Naive thymus-derived CD8-positive, alpha-beta T cell (primary cell): ENCODE data around the gene SLC13A3. TPM values are rescaled to one million over a fixed set of nuclear protein-coding genes. Genes with fewer than 3 reads are reported as not detected.

ENCODE experiments used
- ATAC-seq, 2 donors: fragments of 150-1000 bp; cut with Tn5 transposase in 1 of 2; sonication (Bioruptor Pico), chemical (Tn5 transposase) in 1 of 2; 1 replicate in 1 of 2; 2 replicates in 1 of 2; pipeline ENCODE4 v1.10.0; 2021; ENCODE audit warnings: mild to moderate bottlenecking in 2 of 2, moderate library complexity in 2 of 2
- POLR2A ChIA-PET: fragments of 350-600 bp; sonication (Branson Sonifier 250); formaldehyde crosslinking; loops from one replicate; lab custom pipeline; 2021; ENCODE audit warnings: antibody characterized with exemption; lab: Charles Lee
- DNase-seq, 10 donors: peaks; one replicate each; pipeline versions ENCODE4 v3.0.0 to v3.0.0-alpha.2; 2020 to 2022
- H3K27ac Mint-ChIP-seq, 10 donors: one replicate each; pipeline ENCODE4 v1.8.0; 2020 to 2022; ENCODE audit warnings: mild to moderate bottlenecking in 10 of 10, mixed read lengths in 10 of 10, moderate library complexity in 4 of 10, inconsistent platforms in 1 of 10
- H3K27me3 Mint-ChIP-seq, 5 donors: one replicate each; pipeline ENCODE4 v1.8.0; 2021 to 2022; ENCODE audit warnings: mixed read lengths in 5 of 5
- H3K36me3 Mint-ChIP-seq, 3 donors: one replicate each; pipeline ENCODE4 v1.8.0; 2020 to 2022; ENCODE audit warnings: mixed read lengths in 3 of 3, mild to moderate bottlenecking in 2 of 3, inconsistent platforms in 1 of 3
- H3K4me1 Mint-ChIP-seq, 4 donors: one replicate each; pipeline ENCODE4 v1.8.0; 2021 to 2022; ENCODE audit warnings: mixed read lengths in 4 of 4
- H3K4me3 Mint-ChIP-seq, 10 donors: one replicate each; pipeline ENCODE4 v1.8.0; 2020 to 2022; ENCODE audit warnings: mild to moderate bottlenecking in 10 of 10, mixed read lengths in 10 of 10, moderate library complexity in 6 of 10, inconsistent platforms in 1 of 10
- H3K9me3 Mint-ChIP-seq, 9 donors: one replicate each; pipeline ENCODE4 v1.8.0; 2020 to 2022; ENCODE audit warnings: mixed read lengths in 9 of 9, mild to moderate bottlenecking in 3 of 9, inconsistent platforms in 1 of 9, moderate library complexity in 1 of 9
- polyA plus RNA-seq, 3 donors: library from polyadenylated mRNA; unstranded; fragments of 300-500 nt; fragmentation: Illumina TruSeq; gene quantifications; one replicate each; pipeline ENCODE4 v1.2.3, GENCODE V29; 2021
- total RNA-seq, 8 experiments: library from RNA in 2 of 8; stranded (reverse) in 2 of 8; gene quantifications; one replicate each; pipeline ENCODE4 v1.2.3 and lab custom pipeline; 2021 to 2026

The SLC13A3 gene
- total and polyA plus RNA-seq, 5 experiments from 2014 or later = 0.31 TPM; not detected in 4

DNA sequence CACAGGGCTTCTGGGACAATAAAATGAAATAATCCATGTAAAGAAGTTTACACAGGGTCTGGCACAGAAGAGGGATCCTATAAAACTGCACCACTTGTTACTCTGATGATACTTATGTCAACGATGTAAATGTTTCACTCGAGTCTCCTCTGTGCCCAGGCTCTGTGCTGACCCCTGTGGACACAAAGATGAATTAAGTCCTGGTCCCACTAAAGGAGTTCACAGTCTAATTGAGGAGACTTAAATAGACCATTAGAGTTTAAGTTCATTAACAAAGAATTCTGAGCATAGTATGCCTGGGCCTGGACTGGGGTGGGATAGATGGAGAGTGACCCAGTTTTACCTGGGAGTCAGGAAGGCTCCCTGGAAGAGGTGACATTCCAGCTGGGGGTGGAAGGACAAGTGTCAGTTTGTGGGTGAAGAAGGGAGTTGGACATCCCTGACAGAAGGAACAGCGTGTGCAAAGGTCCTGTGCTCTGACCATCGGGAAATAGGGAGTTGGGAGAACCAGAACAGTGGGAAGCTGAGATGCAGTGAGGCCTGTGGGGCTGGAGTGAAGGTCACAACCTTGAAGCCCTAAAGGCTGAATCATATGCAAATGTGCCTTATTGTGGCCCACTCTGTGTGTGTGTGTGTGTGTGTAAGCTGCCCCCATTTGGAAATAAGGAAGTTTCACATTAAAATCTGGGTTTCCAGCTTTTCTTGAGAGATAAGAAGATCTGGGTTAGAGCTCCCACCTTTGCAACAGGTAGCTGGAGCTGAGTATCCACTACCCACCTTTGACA is 101.9 kb downstream of the SLC13A3 start:
- ATAC-seq (no peak), DNase-seq (no peak)
- Mint-ChIP-seq H3K27me3 (peaks cover 0 to 6% (median 0%) of the 10 kb centered on the region in 5 donors), H3K27ac (no peak overlapping the region), H3K36me3 (no peaks in the 10 kb centered on the region), H3K4me3 (no peak overlapping the region), H3K4me1 (peaks cover 10 to 39% (median 18%) of the 10 kb centered on the region in 4 donors), H3K9me3 (no peaks in the 10 kb centered on the region)
- POLR2A ChIA-PET = no interaction called here

DNA sequence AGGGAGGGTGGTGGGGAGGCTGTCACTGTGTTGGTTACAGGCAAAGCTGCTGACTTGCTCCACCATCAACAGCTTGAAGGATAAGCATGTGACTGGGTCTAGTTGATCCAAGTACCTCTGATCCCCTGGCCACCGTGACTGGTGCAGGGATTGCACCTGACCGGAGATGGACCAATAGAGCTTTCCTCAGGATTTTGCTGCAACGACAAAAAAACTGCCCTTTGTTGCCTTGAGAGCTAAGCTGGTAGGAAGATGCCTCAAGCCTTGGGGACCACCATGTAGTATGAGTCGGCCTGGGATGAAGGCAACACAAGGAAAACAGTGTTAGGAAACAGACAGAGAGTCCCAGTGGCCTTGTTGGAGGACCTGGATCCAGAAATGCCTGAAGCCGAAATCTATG is 102.6 kb downstream of the SLC13A3 start:
- peaks cover 10 to 39% (median 18%) of the 10 kb centered on the region in 4 donors for H3K4me1 Mint-ChIP-seq
- no peak for ATAC-seq

DNA sequence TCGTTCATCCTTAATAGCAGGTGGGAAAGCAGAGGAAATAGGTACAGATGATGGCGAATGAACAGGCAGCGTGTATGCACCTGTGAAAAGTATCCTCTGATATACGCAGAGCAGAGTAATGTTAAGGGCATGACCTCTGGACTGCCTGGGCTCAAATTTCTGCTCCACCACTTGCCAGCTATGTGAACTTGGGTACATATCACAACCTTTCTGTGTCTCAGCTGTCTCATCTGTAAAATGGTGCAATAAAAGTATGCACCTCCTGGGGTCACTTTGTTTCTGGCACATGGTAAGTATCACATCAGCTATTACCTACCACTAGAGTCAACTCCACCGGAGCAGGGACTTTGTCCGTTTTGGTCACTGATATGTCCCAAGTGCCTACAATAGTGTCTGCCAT is 103.3 kb downstream of the SLC13A3 start:
- POLR2A ChIA-PET = interaction anchor here (0.6 kb wide), 1 partner anchor 13 kb away, joined by 3 read pairs; no protein-coding TSS in a partner anchor
- Mint-ChIP-seq H3K36me3 (no peaks in the 10 kb centered on the region), H3K27ac (no peak overlapping the region), H3K4me1 (peaks cover 8 to 33% (median 13%) of the 10 kb centered on the region in 4 donors), H3K27me3 (peaks cover 0 to 6% (median 3%) of the 10 kb centered on the region in 5 donors), H3K9me3 (no peaks in the 10 kb centered on the region), H3K4me3 (no peak overlapping the region)
- ATAC-seq (no peak), DNase-seq (no peak)

More for the DNA sequence above, 102.6 kb downstream of the SLC13A3 start:
- Mint-ChIP-seq H3K4me3 (no peak overlapping the region), H3K27ac (no peak overlapping the region), H3K27me3 (peaks cover 0 to 6% (median 0%) of the 10 kb centered on the region in 5 donors), H3K9me3 (no peaks in the 10 kb centered on the region), H3K36me3 (no peaks in the 10 kb centered on the region)
- DNase-seq = no peak
- POLR2A ChIA-PET = interaction anchor here (0.6 kb wide), 1 partner anchor 13 kb away, joined by 3 read pairs; no protein-coding TSS in a partner anchor

DNA sequence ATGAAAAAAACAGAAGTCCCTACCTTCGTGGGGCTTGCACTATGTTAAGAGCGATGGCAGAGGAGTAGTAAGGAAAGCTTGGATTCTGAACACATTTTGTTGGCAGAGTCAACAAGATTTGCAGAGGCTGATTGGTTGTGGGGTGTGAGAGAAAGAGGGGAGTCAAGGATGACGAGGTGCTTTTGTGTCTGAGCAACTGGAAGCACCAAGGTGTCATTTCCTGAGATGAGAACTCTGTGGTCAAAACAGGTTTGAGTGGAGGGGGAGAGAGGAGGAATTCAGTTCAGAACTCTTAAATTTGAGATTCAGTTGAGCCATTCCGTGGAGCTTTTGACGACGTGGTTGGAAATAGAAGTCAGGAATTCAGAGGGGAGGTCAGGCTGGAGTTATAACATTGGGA is 104.3 kb downstream of the SLC13A3 start:
- POLR2A ChIA-PET = no interaction called here
- peaks cover 0 to 23% (median 2%) of the 10 kb centered on the region in 4 donors for H3K4me1 Mint-ChIP-seq

DNA sequence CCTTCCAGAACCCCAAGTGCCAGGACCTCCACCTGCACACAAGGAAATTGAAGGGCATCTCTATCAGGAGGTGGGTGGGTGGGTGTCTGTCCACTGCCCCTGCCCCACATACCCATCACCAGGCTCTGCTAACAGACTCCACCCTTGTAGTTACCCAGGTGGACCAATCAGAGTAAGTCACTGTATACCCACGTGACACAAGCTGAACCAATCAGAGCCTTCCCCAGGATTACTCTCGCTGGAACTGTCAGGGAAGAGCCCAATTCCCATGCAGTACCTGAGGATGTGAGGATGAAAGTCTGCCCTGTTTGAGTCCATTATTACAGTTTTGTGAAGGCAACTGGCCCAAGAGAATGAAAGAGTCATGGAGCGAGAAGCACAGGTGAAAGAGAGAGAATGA is 105.0 kb downstream of the SLC13A3 start:
- H3K27me3 Mint-ChIP-seq = peaks cover 0 to 11% (median 5%) of the 10 kb centered on the region in 5 donors
- no peak overlapping the region for H3K27ac Mint-ChIP-seq
- H3K4me3 Mint-ChIP-seq = no peak overlapping the region
- H3K36me3 Mint-ChIP-seq = no peaks in the 10 kb centered on the region
- POLR2A ChIA-PET = no interaction called here
- DNase-seq (no peak), ATAC-seq (no peak)
- H3K9me3 Mint-ChIP-seq = no peaks in the 10 kb centered on the region
- H3K4me1 Mint-ChIP-seq = peaks cover 0 to 16% (median 2%) of the 10 kb centered on the region in 4 donors

More for the DNA sequence above, 104.3 kb downstream of the SLC13A3 start:
- Mint-ChIP-seq H3K4me3 (no peak overlapping the region), H3K27me3 (peaks cover 0 to 10% (median 5%) of the 10 kb centered on the region in 5 donors), H3K27ac (no peak overlapping the region), H3K9me3 (no peaks in the 10 kb centered on the region), H3K36me3 (no peaks in the 10 kb centered on the region)
- no peak for ATAC-seq
- DNase-seq = no peak

DNA sequence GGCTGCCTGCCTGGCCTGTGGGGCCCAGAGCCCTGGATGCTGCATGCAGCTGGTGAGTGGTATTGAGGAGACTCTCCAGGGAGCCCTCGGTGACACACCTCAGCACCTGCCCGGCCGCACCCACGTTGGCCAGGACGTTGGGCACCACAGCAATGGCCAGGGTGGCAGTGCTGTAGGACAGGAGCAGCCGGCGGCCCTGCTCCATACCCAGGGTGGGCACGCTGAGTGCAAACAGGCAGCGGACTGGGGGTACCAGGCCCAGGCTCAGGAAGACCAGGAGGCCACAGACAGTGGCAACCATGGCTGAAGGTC is 105.5 kb downstream of the SLC13A3 start:
- no peak overlapping the region for H3K4me3 Mint-ChIP-seq
- H3K36me3 Mint-ChIP-seq = no peaks in the 10 kb centered on the region
- H3K27me3 Mint-ChIP-seq = peaks cover 0 to 14% (median 5%) of the 10 kb centered on the region in 5 donors
- no peak for ATAC-seq
- H3K4me1 Mint-ChIP-seq = peaks cover 0 to 11% (median 2%) of the 10 kb centered on the region in 4 donors
- no peak for DNase-seq
- H3K9me3 Mint-ChIP-seq = no peaks in the 10 kb centered on the region
- POLR2A ChIA-PET = no interaction called here
- H3K27ac Mint-ChIP-seq = no peak overlapping the region

DNA sequence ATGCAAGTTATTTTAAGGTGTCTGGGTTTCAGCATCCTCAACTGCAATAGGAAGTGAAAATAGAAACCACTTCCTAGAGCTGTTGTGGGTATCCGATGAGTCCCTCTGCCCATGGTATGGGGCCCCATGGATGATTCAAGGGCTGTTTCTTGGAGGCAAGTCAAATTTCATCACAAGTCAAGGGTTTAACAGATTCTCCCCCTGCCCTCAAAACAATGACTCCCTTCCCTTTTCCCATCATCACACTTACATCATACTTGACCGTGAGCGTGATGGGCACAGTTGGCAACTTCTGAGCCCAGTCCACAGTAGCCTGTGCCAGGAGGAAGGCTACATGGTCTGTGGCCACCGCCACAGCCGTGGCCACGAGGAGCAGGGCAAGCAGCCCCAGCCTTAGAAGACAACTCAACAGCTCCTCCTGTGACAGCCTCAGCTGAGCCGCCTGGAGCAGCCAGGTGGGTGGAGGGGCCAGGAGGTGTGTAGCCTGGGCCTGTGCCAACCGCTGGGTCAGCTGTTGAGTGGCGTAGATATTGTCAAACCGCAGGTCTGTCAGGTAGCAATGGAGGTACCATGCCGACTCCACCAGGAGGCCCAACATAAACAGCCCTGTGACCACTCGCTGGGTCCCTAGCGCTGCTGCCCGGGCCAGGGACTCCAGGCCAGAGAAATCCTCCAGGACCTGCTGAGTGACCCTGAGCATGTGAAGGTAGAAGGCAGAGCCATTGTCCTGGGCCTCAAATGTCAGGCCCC is 106.0 kb downstream of the SLC13A3 start:
- ATAC-seq = peak in 1 of 2 donors; percentile 18
- DNase-seq = no peak
- POLR2A ChIA-PET = interaction anchor here (0.5 kb wide), 1 partner anchor 716 kb away, joined by 3 read pairs; no protein-coding TSS in a partner anchor
- Mint-ChIP-seq H3K27ac (no peak overlapping the region), H3K4me1 (peaks cover 0 to 11% (median 2%) of the 10 kb centered on the region in 4 donors), H3K36me3 (no peaks in the 10 kb centered on the region), H3K9me3 (no peaks in the 10 kb centered on the region), H3K27me3 (peaks cover 0 to 14% (median 5%) of the 10 kb centered on the region in 5 donors), H3K4me3 (no peak overlapping the region)

DNA sequence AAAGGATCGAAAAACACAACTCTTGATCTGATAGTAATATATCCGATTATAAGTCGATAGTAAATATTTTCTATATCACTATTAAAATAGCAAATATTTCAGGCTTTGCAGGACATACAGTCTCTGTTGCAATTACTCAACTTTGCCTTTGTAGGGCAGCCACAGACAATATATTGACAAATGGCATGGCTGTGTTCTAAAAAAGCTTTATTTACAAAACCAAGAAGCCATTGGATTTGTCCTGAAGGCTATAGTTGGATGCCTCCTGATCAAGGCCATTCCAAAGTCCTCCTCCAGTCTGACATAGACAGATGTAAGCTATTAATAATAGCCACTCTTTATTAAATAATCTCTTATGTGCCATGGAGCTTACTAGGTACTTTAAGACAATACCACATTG is 106.7 kb downstream of the SLC13A3 start:
- Mint-ChIP-seq H3K27me3 (peaks cover under 1 to 14% (median 5%) of the 10 kb centered on the region in 5 donors), H3K4me1 (peaks cover 0 to 11% (median 2%) of the 10 kb centered on the region in 4 donors), H3K36me3 (no peaks in the 10 kb centered on the region), H3K9me3 (no peaks in the 10 kb centered on the region), H3K4me3 (no peak overlapping the region), H3K27ac (no peak overlapping the region)
- POLR2A ChIA-PET = interaction anchor here (0.5 kb wide), 1 partner anchor 715 kb away, joined by 3 read pairs; no protein-coding TSS in a partner anchor
- ATAC-seq = no peak
- DNase-seq = no peak

DNA sequence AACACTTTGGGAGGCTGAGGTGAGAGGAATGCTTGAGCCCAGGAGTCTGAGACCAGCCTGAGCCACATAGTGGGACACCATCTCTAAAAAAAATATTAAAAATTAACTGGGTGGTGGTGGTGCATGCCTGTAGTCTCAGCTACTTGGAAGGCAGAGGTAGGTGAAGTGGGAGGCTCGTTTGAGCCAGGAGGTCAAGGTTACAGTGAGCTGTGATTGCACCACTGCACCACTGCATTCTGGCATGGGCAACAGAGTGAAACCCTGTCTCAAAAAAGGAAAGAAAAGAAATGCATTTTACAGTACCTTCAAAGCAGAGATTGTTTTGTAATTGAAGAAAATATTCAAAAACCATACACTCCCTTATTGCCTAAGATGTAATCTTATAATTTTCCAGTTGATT is 107.3 kb downstream of the SLC13A3 start:
- POLR2A ChIA-PET = no interaction called here
- H3K27ac Mint-ChIP-seq = no peak overlapping the region
- DNase-seq = no peak
- no peaks in the 10 kb centered on the region for H3K9me3 Mint-ChIP-seq
- no peaks in the 10 kb centered on the region for H3K36me3 Mint-ChIP-seq
- H3K27me3 Mint-ChIP-seq = peaks cover 4 to 19% (median 8%) of the 10 kb centered on the region in 5 donors
- no peak overlapping the region for H3K4me3 Mint-ChIP-seq
- ATAC-seq = no peak
- H3K4me1 Mint-ChIP-seq = peaks cover 0 to 11% (median 2%) of the 10 kb centered on the region in 4 donors

DNA sequence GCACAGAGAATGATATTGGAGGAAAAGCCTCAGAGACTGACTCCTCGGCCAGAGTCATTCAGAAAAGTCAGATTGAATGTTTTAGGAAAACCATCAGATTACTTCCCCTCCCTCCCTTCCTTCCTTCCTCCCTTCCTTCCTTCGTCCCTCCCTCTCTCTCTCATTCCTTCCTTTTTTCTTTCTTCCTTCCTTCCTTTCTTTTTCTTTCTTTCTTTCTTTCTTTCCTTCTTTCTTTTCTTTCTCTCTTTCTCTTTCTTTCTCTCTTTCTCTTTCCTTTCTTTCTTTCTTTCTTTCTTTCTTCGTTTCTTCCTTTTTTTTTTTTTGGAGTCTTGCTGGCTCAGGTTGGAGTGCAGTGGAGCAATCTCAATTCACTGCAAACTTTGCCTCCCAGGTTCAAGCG is 108.2 kb downstream of the SLC13A3 start:
- H3K27ac Mint-ChIP-seq = no peak overlapping the region
- POLR2A ChIA-PET = no interaction called here
- H3K4me1 Mint-ChIP-seq = peaks cover 0 to 11% (median 2%) of the 10 kb centered on the region in 4 donors
- H3K4me3 Mint-ChIP-seq = no peak overlapping the region
- H3K36me3 Mint-ChIP-seq = no peaks in the 10 kb centered on the region
- H3K27me3 Mint-ChIP-seq = peaks cover 7 to 21% (median 9%) of the 10 kb centered on the region in 5 donors
- H3K9me3 Mint-ChIP-seq = no peaks in the 10 kb centered on the region
- ATAC-seq = no peak
- no peak for DNase-seq

DNA sequence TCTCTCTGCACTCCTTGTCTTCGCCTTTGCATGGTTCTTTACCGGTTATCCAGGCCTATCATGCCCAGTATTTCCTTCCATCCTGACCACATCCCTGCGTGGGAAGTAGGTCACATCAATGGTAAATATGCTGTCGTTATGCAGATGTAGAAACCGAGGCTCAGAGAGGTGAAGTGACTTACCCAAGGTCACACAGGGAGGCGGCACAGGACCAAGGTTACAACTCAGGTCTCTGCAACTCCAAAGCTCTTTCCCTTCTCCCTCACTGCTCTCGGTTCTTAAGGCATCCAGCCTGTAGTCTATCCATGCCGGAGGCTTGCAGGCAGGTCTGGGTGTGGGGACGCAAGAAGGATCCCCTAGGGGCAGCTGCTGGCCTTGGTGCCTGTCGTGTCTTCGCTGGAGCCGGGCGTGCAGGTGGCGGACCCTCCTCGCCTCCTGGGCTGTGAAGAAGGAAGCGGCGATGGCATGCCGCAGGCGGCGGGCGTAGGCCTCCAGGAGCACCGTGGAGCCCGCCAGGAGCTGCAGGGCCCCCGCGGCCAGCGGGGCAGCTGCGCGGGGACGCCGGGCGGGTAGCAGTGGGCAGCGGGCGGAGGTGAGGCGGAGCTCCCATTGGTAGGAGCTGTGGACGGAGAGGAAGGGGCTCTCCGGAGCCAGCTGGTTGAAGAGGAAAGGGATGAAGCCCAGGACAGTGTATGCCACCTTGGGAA is 109.9 kb downstream of the SLC13A3 start:
- Mint-ChIP-seq H3K4me1 (peaks cover 0 to 11% (median 2%) of the 10 kb centered on the region in 4 donors), H3K9me3 (no peaks in the 10 kb centered on the region), H3K36me3 (no peaks in the 10 kb centered on the region), H3K27me3 (peaks cover 10 to 26% (median 12%) of the 10 kb centered on the region in 5 donors), H3K4me3 (no peak overlapping the region), H3K27ac (peak overlapping the region in 1 of 10 donors; percentile 44)
- ATAC-seq = no peak
- no peak for DNase-seq
- POLR2A ChIA-PET = no interaction called here

DNA sequence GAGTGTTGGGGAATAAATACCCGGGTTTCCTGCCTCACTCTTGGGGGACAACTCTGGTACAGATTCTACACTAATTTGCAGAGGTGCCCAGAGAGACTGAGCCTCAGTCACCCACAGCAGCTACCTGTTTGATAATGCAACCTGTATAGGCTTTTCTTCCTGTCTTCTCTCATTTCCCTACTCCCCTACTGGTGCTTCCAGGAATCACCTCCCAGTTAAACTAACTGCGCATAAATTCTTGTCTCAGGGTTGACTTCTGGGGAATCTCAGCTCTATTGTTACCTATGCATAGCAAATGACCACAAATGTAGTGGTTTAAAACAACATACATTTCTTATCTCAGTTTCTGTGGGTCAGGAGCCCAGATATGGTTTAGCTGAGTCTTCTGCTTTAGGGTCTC is 112.1 kb downstream of the SLC13A3 start:
- POLR2A ChIA-PET = no interaction called here
- Mint-ChIP-seq H3K9me3 (no peaks in the 10 kb centered on the region), H3K27me3 (peaks cover 13 to 26% (median 16%) of the 10 kb centered on the region in 5 donors), H3K27ac (no peak overlapping the region), H3K4me1 (no peaks in the 10 kb centered on the region), H3K36me3 (no peaks in the 10 kb centered on the region), H3K4me3 (no peak overlapping the region)
- DNase-seq (no peak), ATAC-seq (no peak)
